NCI-H1105 (cell line): ENCODE data around the gene LTK.
A peak's percentile ranks its signal among the peaks of the same experiment; 100 is the strongest.

Experiments
- DNase-seq: peaks from one replicate; lab custom pipeline; 2025; lab: John Stamatoyannopoulos, UW

Gene LTK

GRCh38 chr15:41498657-41499056 lies 15.0 kb downstream of the LTK start:
- no peak for DNase-seq

- no peak for DNase-seq
These were observed 17.7 kb downstream of the LTK start for GRCh38 chr15:41495736-41496599.

GRCh38 chr15:41494922-41495735 lies 18.5 kb downstream of the LTK start:
- no peak for DNase-seq

GRCh38 chr15:41494190-41494921 lies 19.3 kb downstream of the LTK start:
- no peak for DNase-seq

- no peak for DNase-seq
These were observed 19.8 kb downstream of the LTK start for GRCh38 chr15:41493902-41494189.

- DNase-seq: peak; percentile 71
These were observed 20.3 kb downstream of the LTK start, which contains the start of gene ITPKA for GRCh38 chr15:41493205-41493901. ITPKA (plus strand) TSS chr15:41493874; CDS start chr15:41493928, 54 bp downstream.

- DNase-seq: no peak
These were observed 20.9 kb downstream of the LTK start for GRCh38 chr15:41492597-41493204.

- DNase-seq: no peak
These were observed 21.7 kb downstream of the LTK start for GRCh38 chr15:41491889-41492288.

- no peak for DNase-seq
These were observed 23.3 kb downstream of the LTK start for GRCh38 chr15:41490355-41490754.

GRCh38 chr15:41489641-41490040 lies 24.0 kb downstream of the LTK start:
- no peak for DNase-seq

GRCh38 chr15:41487802-41488201 lies 25.8 kb downstream of the LTK start:
- no peak for DNase-seq

- no peak for DNase-seq
These were observed 26.2 kb downstream of the LTK start for GRCh38 chr15:41487381-41487780.

- no peak for DNase-seq
These were observed 27.3 kb downstream of the LTK start for GRCh38 chr15:41486286-41486685.

- DNase-seq: no peak
These were observed 28.5 kb downstream of the LTK start for GRCh38 chr15:41484937-41485625.

GRCh38 chr15:41483519-41483918 lies 30.1 kb downstream of the LTK start:
- no peak for DNase-seq

GRCh38 chr15:41483115-41483514 lies 30.5 kb downstream of the LTK start:
- DNase-seq: no peak

- DNase-seq: no peak
These were observed 31.3 kb downstream of the LTK start for GRCh38 chr15:41482110-41482877.

- no peak for DNase-seq
These were observed 33.1 kb downstream of the LTK start for GRCh38 chr15:41480396-41481140.

GRCh38 chr15:41476416-41477048 lies 37.1 kb downstream of the LTK start:
- DNase-seq: no peak
